K562 (cell line): ENCODE measurements around the gene MACROD2. TPM values are rescaled to one million over a fixed set of nuclear protein-coding genes. Genes with fewer than 3 reads are reported as not detected.

Experiments used
- ATAC-seq: fragments of 200-7000 bp; cut with Tn5 transposase; 3 replicates; pipeline ENCODE4 v1.9.1; 2020; ENCODE audit warnings: moderate library complexity
- BruUV-seq: library from RNA; stranded (reverse); fragments of 400-500 nt; replicated peaks from 2 replicates; lab custom pipeline; 2021; lab: Mats Ljungman, UMichigan
- CTCF ChIA-PET: fragments of 300-600 bp; formaldehyde crosslinking; extraction: SDS; loops from one replicate; lab custom pipeline; 2021; ENCODE audit warnings: low intra/inter-chr PET ratio; lab: Yijun Ruan, JAX
- POLR2A ChIA-PET: fragments of 300-600, 350-650 bp; sonication (Branson Sonifier 250); formaldehyde crosslinking; extraction: SDS; loops from one replicate; lab custom pipeline; 2021; ENCODE audit warnings: antibody characterized with exemption, inconsistent platforms; lab: Yijun Ruan, JAX
- DNase-seq, 4 experiments: peaks; one replicate each; pipeline versions ENCODE4 v3.0.0 to v3.0.0-alpha.2; 2011 to 2018; ENCODE audit warnings: low spot score in 3 of 4, mixed read lengths in 3 of 4; ENCODE audit errors: extremely low read depth in 1 of 4
- FAIRE-seq: peaks from 2 replicates; lab custom pipeline; 2011; peaks lifted over from hg19 to GRCh38; lab: Jason Lieb, UNC
- H2AFZ ChIP-seq: 2 replicates; pipeline ENCODE4 v1.6.0; 2011; ENCODE audit warnings: low read depth, low read length, control low read depth, inconsistent platforms
- H3K27ac ChIP-seq: fragments of 200-600 bp; 3 replicates; pipeline ENCODE4 v1.8.0; 2011; ENCODE audit warnings: low read depth, mild to moderate bottlenecking, control low read depth, inconsistent platforms, low read length, moderate library complexity, mixed read lengths; ENCODE audit errors: extremely low read depth
- H3K27me3 ChIP-seq, 2 experiments: fragments of 300-600 bp in 1 of 2; 2 replicates in 1 of 2; 3 replicates in 1 of 2; pipeline versions ENCODE4 v1.6.0 to v1.8.0; 2011; ENCODE audit warnings: inconsistent platforms in 2 of 2, low read length in 2 of 2, mild to moderate bottlenecking in 1 of 2, mixed read lengths in 1 of 2, moderate library complexity in 1 of 2; ENCODE audit not compliant: control insufficient read depth in 2 of 2, insufficient read depth in 2 of 2
- H3K36me3 ChIP-seq: fragments of 300-600 bp; 3 replicates; pipeline ENCODE4 v1.8.0; 2011; ENCODE audit warnings: mild to moderate bottlenecking, low read length, inconsistent platforms; ENCODE audit not compliant: control insufficient read depth, insufficient read depth
- H3K4me1 ChIP-seq, 2 experiments: fragments of 200-600 bp in 1 of 2; replicated peaks in 1 of 2; 2 replicates in 1 of 2; 3 replicates in 1 of 2; pipeline versions ENCODE4 v1.5.1 to v1.8.0; 2011; ENCODE audit warnings: inconsistent platforms in 2 of 2, low read length in 2 of 2, mild to moderate bottlenecking in 1 of 2, mixed read lengths in 1 of 2, moderate library complexity in 1 of 2; ENCODE audit not compliant: control insufficient read depth in 2 of 2, insufficient read depth in 2 of 2
- H3K4me2 ChIP-seq: 2 replicates; pipeline ENCODE4 v1.6.1; 2011; ENCODE audit warnings: low read length, control low read depth, inconsistent platforms, mixed read lengths; ENCODE audit not compliant: insufficient read depth
- H3K4me3 ChIP-seq: fragments of 200-600 bp; sonication (generic), shearing (Covaris generic); 2 replicates; pipeline ENCODE4 v1.5.1; 2016; ENCODE audit warnings: control low read depth, inconsistent platforms
- H3K79me2 ChIP-seq: fragments of 200-600 bp; 3 replicates; pipeline ENCODE4 v1.8.0; 2011; ENCODE audit warnings: low read length, inconsistent platforms; ENCODE audit not compliant: control insufficient read depth, insufficient read depth
- H3K9ac ChIP-seq, 2 experiments: 2 replicates each; pipeline versions ENCODE4 v1.6.0 to v1.6.1; 2011; ENCODE audit warnings: low read depth in 2 of 2, low read length in 2 of 2, control low read depth in 1 of 2, inconsistent platforms in 1 of 2, mild to moderate bottlenecking in 1 of 2, mixed read lengths in 1 of 2; ENCODE audit not compliant: insufficient read depth in 1 of 2
- H3K9me1 ChIP-seq: one replicate; pipeline ENCODE4 v1.6.0; 2011; ENCODE audit warnings: inconsistent platforms, mild to moderate bottlenecking, low read length, moderate library complexity; ENCODE audit not compliant: control insufficient read depth, insufficient read depth
- H3K9me3 ChIP-seq: replicated peaks from 2 replicates; pipeline ENCODE4 v1.5.1; 2011; ENCODE audit warnings: low read depth, low read length, inconsistent platforms; ENCODE audit not compliant: control insufficient read depth, insufficient read depth
- H4K20me1 ChIP-seq: replicated peaks from 2 replicates; pipeline ENCODE4 v1.6.1; 2011; ENCODE audit warnings: low read length, inconsistent platforms, mixed read lengths; ENCODE audit not compliant: control insufficient read depth, insufficient read depth
- FOXM1 ChIP-seq, 2 experiments: fragments of 450-650 bp in 1 of 2; sonication (generic) in 1 of 2; formaldehyde crosslinking in 1 of 2; IDR thresholded peaks; 2 replicates each; pipeline versions ENCODE4 v1.6.1 to v1.9.0; 2017 to 2022; ENCODE audit warnings: low read depth in 2 of 2, mild to moderate bottlenecking in 2 of 2, missing genetic modification reagents in 1 of 2, moderate library complexity in 1 of 2
- HCFC1 ChIP-seq: IDR thresholded peaks from 2 replicates; pipeline ENCODE4 v1.6.1; 2012; ENCODE audit warnings: low read depth, low read length, improper control_type of control experiment
- HNRNPH1 ChIP-seq: fragments of 200-400 bp; formaldehyde crosslinking; optimal IDR thresholded peaks from 2 replicates; pipeline ENCODE3; 2017; ENCODE audit warnings: low read depth, mild to moderate bottlenecking, low read length, moderate library complexity
- NEUROD1 ChIP-seq: fragments of 150-350 bp; IDR thresholded peaks from 2 replicates; pipeline ENCODE4 v1.6.1; 2014; ENCODE audit warnings: borderline replicate concordance, low read length, low read depth; ENCODE audit not compliant: partially characterized antibody
- OTX1 ChIP-seq: fragments of 450-650 bp; formaldehyde crosslinking; IDR thresholded peaks from 2 replicates; pipeline ENCODE4 v1.4.0; 2022; ENCODE audit warnings: mild to moderate bottlenecking
- RB1 ChIP-seq: fragments of 450-650 bp; IDR thresholded peaks from 2 replicates; pipeline ENCODE4 v1.6.1; 2017; ENCODE audit warnings: low read depth, mild to moderate bottlenecking
- RBM34 ChIP-seq: fragments of 200-400 bp; formaldehyde crosslinking; IDR thresholded peaks from 2 replicates; pipeline ENCODE4 v1.6.1; 2018; ENCODE audit warnings: low read length, borderline replicate concordance; ENCODE audit not compliant: insufficient read depth
- TGIF2 ChIP-seq: sonication (generic); formaldehyde crosslinking; IDR thresholded peaks from 2 replicates; pipeline ENCODE4 v1.8.1; 2022; ENCODE audit warnings: mild to moderate bottlenecking, missing genetic modification reagents, moderate library complexity
- ZNF75A ChIP-seq: fragments of 450-650 bp; formaldehyde crosslinking; IDR thresholded peaks from 2 replicates; pipeline ENCODE4 v1.4.0; 2020; ENCODE audit warnings: mild to moderate bottlenecking
- ZNF76 ChIP-seq: fragments of 250-450 bp; sonication (Bioruptor Pico); IDR thresholded peaks from 2 replicates; pipeline ENCODE4 v1.4.0; 2020; ENCODE audit warnings: mild to moderate bottlenecking, moderate library complexity, borderline replicate concordance
- WGBS: fragments of 100-300 bp; shearing (Covaris generic); methylation state at CpG from one replicate; pipeline ENCODE4 v1.1.6; 2016; ENCODE audit warnings: low coverage, mixed read lengths; ENCODE audit not compliant: insufficient coverage; ENCODE audit errors: missing lambda C conversion rate; 5-methylcytosine and 5-hydroxymethylcytosine counted together
- in situ Hi-C: fragments of 300-500 bp; cut with MboI; formaldehyde crosslinking; loops from 4 replicates; pipeline ENCODE4 v1.15.0; 2018; ENCODE audit warnings: inconsistent platforms, mixed read lengths
- intact Hi-C: fragments of 100-400 bp; cut with micrococcal nuclease; formaldehyde crosslinking; loops from 2 replicates; pipeline ENCODE4 v1.14.2; 2022
- polyA plus RNA-seq, 8 experiments: library from polyadenylated mRNA; depleted of rRNA in 4 of 8; stranded (reverse) in 5 of 8; unstranded in 3 of 8; fragments of >200 nt; fragmentation: Nextera tagmentation in 2 of 8; fragmentation: Illumina TruSeq in 1 of 8; extraction: Ambion mirVana in 2 of 8; extraction: Trizol in 1 of 8; gene quantifications; 2 replicates each; pipeline versions ENCODE4 v1.2.1 to v1.2.3, GENCODE V29; 2011 to 2014; ENCODE audit warnings: inconsistent platforms in 1 of 8, missing spikeins in 1 of 8
- total RNA-seq, 7 experiments: library from RNA; depleted of rRNA in 6 of 7; stranded (reverse); fragments of >200 nt in 6 of 7; fragmentation: Illumina TruSeq in 2 of 7; extraction: Trizol in 2 of 7; gene quantifications; 2 replicates each; pipeline versions ENCODE4 v1.2.1 to v1.2.3, GENCODE V29; 2011 to 2021; ENCODE audit warnings: low replicate concordance in 1 of 7
- TF ChIP-seq, protein P1 (sequence below): fragments of 250-450 bp; sonication (Bioruptor Pico); IDR thresholded peaks from 2 replicates; pipeline ENCODE4 v1.5.0; 2022; ENCODE audit warnings: mild to moderate bottlenecking
- TF ChIP-seq, protein P2 (sequence below): sonication (generic); formaldehyde crosslinking; IDR thresholded peaks from 2 replicates; pipeline ENCODE4 v1.8.1; 2022; ENCODE audit warnings: missing genetic modification reagents
- TF ChIP-seq, protein P3 (sequence below): fragments of 450-650 bp; IDR thresholded peaks from 2 replicates; pipeline ENCODE4 v1.6.1; 2016; ENCODE audit warnings: low read depth, mild to moderate bottlenecking, moderate library complexity
- TF ChIP-seq, protein P4 (sequence below): fragments of 250-450 bp; sonication (Bioruptor Pico); IDR thresholded peaks from 2 replicates; pipeline ENCODE4 v1.5.0; 2021; ENCODE audit warnings: mild to moderate bottlenecking, borderline replicate concordance

MACROD2 gene
- total and polyA plus RNA-seq, 9 of the 15 experiments (the other 6 are each of a cell fraction or from before 2014, with no cell fraction given), result not detected

DNA sequence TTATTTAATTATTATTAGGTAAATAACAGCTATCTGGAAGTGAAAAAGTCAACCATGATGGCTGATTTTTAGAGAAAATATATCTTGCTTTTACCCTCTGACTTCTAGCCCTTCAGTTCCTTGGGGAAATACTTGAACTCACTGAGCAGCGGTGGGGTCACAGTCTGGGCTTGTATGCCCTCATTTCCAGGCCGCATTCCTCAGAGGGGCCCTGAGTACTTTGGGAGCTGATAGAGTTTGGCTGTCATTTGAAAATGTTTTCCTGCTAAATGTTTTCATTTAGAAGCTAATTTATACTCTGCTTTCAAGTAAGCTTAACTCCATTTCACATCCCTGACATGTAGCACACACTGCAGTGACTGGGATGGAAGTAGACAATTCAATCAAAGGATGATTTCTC, 1549.4 kb downstream of the MACROD2 start (continued):
- TF ChIP-seq, protein P1, sequence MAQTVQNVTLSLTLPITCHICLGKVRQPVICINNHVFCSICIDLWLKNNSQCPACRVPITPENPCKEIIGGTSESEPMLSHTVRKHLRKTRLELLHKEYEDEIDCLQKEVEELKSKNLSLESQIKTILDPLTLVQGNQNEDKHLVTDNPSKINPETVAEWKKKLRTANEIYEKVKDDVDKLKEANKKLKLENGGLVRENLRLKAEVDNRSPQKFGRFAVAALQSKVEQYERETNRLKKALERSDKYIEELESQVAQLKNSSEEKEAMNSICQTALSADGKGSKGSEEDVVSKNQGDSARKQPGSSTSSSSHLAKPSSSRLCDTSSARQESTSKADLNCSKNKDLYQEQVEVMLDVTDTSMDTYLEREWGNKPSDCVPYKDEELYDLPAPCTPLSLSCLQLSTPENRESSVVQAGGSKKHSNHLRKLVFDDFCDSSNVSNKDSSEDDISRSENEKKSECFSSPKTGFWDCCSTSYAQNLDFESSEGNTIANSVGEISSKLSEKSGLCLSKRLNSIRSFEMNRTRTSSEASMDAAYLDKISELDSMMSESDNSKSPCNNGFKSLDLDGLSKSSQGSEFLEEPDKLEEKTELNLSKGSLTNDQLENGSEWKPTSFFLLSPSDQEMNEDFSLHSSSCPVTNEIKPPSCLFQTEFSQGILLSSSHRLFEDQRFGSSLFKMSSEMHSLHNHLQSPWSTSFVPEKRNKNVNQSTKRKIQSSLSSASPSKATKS (CRISPR knock-in tag), result no peak
- TF ChIP-seq TGIF2 (CRISPR knock-in tag) (no peak), ZNF76 (CRISPR knock-in tag) (no peak), NEUROD1 (no peak), FOXM1 (IDR thresholded peaks at IDR 0.05; ENCODE audit: low read depth) (no peak), FOXM1 (CRISPR knock-in tag; IDR thresholded peaks at IDR 0.05; ENCODE audit: low read depth) (no peak), ZNF75A (CRISPR knock-in tag) (no peak)
- TF ChIP-seq, protein P2, sequence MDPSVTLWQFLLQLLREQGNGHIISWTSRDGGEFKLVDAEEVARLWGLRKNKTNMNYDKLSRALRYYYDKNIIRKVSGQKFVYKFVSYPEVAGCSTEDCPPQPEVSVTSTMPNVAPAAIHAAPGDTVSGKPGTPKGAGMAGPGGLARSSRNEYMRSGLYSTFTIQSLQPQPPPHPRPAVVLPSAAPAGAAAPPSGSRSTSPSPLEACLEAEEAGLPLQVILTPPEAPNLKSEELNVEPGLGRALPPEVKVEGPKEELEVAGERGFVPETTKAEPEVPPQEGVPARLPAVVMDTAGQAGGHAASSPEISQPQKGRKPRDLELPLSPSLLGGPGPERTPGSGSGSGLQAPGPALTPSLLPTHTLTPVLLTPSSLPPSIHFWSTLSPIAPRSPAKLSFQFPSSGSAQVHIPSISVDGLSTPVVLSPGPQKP (CRISPR knock-in tag), result no peak

DNA sequence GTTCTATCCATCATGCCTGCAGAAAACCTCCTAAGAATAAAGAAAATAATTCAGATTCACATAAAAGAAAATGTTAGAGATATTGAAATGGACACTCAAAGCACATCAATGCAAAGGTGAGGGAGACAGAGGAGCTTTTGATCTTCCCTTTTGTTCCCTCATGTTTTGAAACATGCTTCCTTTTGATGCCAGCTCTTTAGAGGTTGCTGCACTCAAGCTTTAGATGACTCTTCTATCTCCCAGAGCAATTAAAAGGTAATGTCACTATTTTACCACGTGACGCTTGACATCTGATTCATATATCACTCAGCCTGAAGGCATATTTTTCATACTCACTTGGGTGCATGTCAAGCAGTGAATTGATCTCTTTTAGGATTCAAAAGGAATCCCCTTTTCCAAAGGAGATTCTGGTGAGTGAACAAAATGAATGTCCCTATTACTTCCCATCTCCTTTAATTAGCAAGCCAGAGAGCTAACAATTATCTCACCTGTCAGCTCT, 1551.3 kb downstream of the MACROD2 start:
- Histone ChIP-seq H3K27me3 (no peaks in the 10 kb centered on the region), H3K9me1 (no peaks in the 10 kb centered on the region), H3K9me3 (no peaks in the 10 kb centered on the region), H3K4me3 (no peak overlapping the region), H3K4me1 (no peaks in the 10 kb centered on the region), H3K79me2 (no peaks in the 10 kb centered on the region), H3K4me2 (no peak overlapping the region), H2AFZ (no peak overlapping the region), H3K9ac (no peak overlapping the region), H4K20me1 (no peaks in the 10 kb centered on the region), H3K36me3 (no peaks in the 10 kb centered on the region), H3K27ac (no peak overlapping the region)
- ATAC-seq (no peak), FAIRE-seq (no peak), DNase-seq (no peak)
- CTCF ChIA-PET, result no interaction called here
- POLR2A ChIA-PET, result no interaction called here
- BruUV-seq, result no TSS peak
- in situ Hi-C loops (no loop called here), intact Hi-C loops (no loop called here)
- WGBS, result 0% methylated on average over 2 of the region's 2 CpGs
- TF ChIP-seq OTX1 (CRISPR knock-in tag) (no peak), RBM34 (no peak), HNRNPH1 (no peak), RB1 (no peak), HCFC1 (no peak)
- TF ChIP-seq, protein P3, sequence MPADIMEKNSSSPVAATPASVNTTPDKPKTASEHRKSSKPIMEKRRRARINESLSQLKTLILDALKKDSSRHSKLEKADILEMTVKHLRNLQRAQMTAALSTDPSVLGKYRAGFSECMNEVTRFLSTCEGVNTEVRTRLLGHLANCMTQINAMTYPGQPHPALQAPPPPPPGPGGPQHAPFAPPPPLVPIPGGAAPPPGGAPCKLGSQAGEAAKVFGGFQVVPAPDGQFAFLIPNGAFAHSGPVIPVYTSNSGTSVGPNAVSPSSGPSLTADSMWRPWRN, result no peak
- TF ChIP-seq, protein P4, sequence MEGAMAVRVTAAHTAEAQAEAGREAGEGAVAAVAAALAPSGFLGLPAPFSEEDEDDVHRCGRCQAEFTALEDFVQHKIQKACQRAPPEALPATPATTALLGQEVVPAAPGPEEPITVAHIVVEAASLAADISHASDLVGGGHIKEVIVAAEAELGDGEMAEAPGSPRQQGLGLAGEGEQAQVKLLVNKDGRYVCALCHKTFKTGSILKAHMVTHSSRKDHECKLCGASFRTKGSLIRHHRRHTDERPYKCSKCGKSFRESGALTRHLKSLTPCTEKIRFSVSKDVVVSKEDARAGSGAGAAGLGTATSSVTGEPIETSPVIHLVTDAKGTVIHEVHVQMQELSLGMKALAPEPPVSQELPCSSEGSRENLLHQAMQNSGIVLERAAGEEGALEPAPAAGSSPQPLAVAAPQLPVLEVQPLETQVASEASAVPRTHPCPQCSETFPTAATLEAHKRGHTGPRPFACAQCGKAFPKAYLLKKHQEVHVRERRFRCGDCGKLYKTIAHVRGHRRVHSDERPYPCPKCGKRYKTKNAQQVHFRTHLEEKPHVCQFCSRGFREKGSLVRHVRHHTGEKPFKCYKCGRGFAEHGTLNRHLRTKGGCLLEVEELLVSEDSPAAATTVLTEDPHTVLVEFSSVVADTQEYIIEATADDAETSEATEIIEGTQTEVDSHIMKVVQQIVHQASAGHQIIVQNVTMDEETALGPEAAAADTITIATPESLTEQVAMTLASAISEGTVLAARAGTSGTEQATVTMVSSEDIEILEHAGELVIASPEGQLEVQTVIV, result no peak
